ENCODE results near the gene BLNK.

GRCh38 chr10:96168546-96168945, 102.8 kb downstream of the BLNK start:
- TF ChIP-seq CTCF (IDR thresholded peaks at IDR 0.05; ENCODE audit: low read length) = no peak
- no peak for TF ChIP-seq EZH2 (optimal IDR thresholded peaks at IDR 0.05; ENCODE audit: low read depth, low read length)
